Measurements from ENCODE around the gene RNF103.
"Not testable (repeated sequence)": the region's sequence is repeated elsewhere in the genome, so short reads cannot be mapped to it uniquely, and the experiment has no call there.

The RNF103 gene

GRCh38 chr2:86623494-86624266, at the start of gene RNF103:
Gene RNF103 (minus strand): TSS chr2:86623865. CDS start chr2:86622886, 979 bp downstream.
- DNase-seq: peak; percentile 96

- DNase-seq: no peak
Observed at GRCh38 chr2:86673011-86673410, 49.3 kb upstream of the RNF103 start.

DNA sequence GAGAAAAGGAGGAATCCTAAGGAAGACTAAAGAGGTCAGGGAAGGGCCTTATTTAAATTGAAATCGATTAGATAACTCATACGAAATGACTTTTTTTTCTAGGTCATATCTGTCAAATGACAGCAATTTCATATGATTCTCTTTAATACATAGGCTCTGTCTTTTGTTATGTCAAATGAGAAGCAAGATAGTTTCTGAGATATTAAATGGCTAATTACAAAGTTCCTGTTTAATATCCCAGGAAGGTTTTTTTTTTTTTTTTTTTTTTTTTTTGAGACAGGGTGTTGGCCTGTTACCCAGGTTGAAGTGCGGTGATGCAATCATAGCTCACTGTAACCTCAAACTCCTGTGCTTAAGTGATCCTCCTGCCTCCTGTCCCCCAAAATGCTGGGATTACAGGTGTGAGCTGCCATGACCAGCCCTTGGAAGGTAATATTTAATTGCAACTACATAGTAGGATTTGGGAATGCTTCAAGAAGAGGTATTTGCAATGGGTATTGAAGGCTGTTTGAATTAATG, 48.4 kb upstream of the RNF103 start:
- no peak for DNase-seq

GRCh38 chr2:86671337-86671981, 47.8 kb upstream of the RNF103 start:
- DNase-seq: no peak

GRCh38 chr2:86669323-86669722, 45.7 kb upstream of the RNF103 start:
- not testable (repeated sequence) for DNase-seq

GRCh38 chr2:86661333-86661732, 37.7 kb upstream of the RNF103 start:
- DNase-seq: no peak

DNA sequence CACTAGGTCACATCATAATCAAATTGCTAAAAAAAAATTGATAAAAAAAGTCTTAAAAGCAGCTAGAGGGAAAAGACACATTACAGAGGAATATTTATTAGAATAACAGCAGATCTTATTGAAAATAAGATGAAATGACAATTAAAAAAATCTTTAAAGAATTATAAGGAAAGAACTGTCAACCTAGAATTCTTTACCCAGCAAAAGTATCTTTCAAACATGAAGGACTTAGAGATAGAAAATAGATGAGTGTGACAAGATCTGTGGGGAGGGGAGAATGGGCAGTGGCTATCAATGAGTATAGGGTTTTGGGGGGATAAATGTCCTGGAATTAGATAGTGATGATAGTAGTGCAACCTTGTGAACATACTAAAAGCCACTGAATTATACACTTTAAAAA, 26.5 kb upstream of the RNF103 start:
- DNase-seq: no peak

DNA sequence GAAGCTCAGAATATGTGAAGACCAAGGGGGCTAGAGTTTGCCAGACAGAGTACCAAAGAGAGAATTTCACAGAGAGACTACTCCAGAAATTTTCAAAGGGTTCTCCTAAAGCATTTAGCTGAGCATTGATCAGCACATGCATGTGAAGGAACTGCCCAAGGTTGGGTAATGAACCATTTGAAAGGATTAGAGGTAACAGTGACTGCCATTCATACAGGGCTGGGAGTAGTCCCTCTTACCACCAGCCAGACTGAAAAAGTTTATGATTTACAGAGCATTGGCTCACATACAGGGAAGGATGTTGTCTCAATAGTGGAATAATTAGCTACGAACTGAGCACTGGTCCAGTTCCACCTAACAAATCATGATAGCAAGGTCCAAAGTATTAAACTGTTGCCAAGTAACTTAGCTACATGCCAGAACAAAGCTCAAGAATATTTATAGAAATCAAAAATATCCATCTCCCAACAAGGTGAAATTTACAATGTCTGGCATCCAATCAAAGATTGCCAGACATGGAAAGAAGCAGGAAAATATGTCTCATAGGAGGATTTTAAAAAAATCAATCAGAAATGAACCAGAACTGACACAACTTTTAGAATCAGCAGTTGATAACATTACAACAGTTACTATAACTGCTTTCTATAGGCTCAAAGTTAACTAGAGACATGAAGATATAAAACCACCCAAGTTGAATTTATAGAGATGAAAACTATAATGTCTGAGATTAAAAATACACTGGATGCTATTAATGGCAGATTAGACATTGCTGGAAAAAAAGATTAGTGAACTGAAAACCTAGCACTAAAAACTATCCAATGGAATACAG, 25.7 kb upstream of the RNF103 start:
- DNase-seq: no peak

DNA sequence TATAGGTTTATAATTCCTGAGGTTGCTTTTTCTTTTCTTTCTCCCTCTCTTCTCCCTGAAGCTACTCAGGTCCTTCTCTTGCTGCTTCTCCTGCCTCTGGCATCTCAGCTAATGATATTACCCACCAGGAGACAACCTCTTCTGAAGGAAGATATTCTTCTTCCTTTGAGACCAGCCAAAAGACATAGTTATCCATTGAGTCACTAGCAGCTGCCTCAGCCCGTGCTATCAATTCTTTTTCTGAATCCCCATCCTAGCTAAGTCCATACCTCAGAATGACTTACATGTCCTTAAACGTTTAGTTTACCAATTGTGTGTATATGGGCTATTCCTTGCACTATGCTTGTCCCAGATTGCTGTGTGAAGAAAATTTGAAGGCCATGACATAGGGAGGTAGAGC, 25.0 kb upstream of the RNF103 start:
- no peak for DNase-seq

DNA sequence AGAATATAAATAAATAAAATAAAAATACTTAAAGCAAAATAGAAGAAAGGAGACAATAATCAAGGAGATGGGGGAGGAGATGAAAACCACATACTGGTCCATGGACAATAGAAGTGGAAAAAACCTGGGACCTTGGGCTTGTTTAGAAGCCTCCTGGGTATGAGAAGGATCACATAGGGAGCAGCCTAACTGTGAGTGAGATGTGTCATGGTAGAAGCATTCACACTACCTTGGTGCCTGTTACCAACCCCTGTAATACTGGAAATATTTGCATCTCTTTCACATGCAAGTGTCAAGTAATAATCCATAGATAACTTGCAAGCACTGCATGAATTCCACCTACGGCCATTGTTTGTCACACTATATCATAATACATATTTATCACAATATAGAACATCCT, 23.2 kb upstream of the RNF103 start:
- DNase-seq: no peak

DNA sequence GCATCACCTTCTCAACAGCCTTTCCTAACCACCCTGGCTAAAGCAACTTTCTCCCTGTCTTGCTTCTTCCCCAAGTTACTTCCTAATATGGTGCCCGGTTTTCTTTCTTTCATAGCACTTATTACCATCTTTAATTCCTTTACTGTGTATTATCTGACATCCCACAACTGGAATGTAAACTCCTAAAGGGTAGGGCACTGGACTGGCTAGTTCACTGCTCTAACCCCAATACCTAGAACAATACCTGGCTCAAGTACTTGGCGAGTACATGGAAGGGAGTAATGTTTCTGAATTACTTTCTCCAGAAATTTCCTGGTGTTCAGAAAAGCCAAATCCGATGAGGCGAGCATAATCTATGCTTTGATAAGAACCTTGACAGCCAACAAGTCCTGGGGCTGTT, 22.7 kb upstream of the RNF103 start:
- DNase-seq: no peak

DNA sequence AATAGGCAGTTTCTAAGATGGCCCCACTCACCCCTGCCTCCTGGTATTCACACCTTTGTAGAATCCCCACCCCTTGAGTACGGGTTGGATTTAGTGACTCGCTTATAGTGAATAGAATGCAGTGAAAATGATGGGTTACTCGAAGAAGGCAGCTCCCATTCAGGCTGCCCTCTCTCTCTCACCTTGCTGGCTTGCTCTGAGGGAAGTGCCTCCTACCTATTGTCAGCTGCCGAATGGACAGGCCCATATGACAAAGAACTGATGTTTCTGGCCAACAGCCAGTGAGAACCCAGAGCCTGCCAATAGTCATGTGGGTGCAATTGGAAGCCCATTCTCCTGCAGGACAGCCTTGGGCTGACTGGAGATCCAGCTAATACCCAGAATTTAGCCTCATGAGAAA, 22.1 kb upstream of the RNF103 start:
- DNase-seq: no peak

DNA sequence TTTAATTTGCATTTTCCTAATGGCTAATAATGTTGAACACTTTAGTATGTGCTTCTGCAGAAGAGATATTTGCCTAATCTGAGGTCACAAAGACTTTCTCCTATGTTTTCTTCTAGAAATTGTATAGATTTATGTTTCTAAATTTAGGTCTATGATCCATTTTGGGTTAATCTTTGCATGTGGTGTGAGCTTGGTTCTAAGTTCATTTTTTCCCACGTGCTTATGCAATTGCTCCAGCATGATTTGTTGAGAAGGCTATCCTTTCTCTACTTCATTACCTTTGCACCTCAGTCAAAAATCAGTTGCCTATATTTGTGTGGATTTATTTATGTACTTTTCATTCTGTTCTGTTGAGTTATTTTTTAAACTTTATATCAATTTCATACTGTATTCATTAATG, 15.0 kb upstream of the RNF103 start:
- no peak for DNase-seq

- no peak for DNase-seq
Observed at GRCh38 chr2:86636842-86637241, 13.2 kb upstream of the RNF103 start.

DNA sequence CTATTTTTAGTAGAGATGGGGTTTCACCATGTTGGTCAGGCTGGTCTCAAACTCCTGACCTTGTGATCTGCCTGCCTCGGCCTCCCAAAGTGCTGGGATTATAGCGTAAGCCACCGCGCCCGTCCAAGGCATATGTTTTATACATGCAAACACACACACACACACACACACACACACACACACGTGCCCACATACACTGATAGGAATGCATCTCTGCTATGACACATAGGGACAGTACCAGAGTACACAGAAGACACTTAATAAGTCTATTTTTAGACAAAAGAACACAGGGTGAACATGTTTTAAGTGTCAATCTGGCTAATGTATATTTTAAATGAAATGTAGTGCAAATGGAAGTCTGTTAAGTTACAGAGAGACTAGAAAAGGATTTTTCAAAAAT, 10.7 kb upstream of the RNF103 start:
- DNase-seq: no peak

GRCh38 chr2:86633155-86633651, 9.5 kb upstream of the RNF103 start:
- no peak for DNase-seq

DNA sequence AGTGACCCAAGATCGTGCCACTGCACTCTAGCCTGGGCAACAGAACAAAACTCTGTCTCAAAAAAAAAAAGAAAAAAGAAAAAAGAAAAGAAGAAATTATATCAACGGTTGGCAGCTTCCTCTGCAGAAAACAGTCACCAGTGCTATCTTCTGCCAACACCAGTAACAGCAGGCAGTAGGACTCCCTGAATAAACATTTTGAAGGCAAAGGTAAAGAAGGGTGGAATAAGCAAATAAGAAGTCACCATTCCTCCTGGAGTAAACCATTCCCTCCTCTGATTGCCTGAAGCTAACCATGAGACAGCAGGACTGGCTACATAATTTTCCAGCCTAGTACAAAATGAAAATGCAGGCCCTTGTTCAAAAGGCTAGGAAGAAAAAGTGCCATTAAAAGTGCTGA, 9.0 kb upstream of the RNF103 start:
- no peak for DNase-seq

GRCh38 chr2:86631846-86632485, 8.3 kb upstream of the RNF103 start:
- DNase-seq: no peak

DNA sequence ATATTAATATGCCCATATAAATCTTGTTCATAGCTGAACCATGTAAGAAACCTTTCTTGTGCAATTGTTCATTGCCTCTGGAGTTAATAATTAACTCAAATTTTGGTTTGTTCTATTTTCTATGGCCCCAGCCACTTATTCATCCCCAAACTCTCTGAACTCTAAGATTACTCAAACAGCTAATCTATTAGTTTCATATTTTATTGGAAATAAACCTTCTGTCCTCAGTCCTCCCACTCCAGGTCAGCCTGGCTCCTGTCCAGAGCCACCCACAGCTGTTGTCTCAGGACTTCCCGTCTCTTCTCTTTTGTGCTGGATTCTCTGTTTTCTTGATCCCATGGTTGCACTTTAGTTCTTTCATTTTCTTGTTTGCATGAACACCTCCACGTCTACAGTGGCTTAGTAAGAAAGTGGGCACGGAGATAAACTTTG, 4.4 kb upstream of the RNF103 start:
- DNase-seq: no peak

- no peak for DNase-seq
Observed at GRCh38 chr2:86627550-86627949, 3.9 kb upstream of the RNF103 start.

- no peak for DNase-seq
Observed at GRCh38 chr2:86625096-86625495, 1.4 kb upstream of the RNF103 start.

DNA sequence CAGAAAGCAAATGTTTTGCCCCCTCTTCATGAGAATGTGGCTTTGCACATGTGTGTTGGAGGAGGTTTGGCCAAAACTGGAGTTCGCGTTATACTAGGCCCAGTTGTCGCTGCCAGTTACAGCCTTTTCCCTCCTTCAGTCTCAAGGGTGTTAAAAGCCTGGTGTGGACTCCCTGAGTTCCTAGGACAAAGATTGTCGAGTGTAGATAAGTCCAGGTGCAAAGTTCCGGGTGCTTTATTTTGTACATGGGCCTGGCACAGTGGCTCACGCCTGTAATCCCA, 542 bp upstream of the RNF103 start:
- no peak for DNase-seq

DNA sequence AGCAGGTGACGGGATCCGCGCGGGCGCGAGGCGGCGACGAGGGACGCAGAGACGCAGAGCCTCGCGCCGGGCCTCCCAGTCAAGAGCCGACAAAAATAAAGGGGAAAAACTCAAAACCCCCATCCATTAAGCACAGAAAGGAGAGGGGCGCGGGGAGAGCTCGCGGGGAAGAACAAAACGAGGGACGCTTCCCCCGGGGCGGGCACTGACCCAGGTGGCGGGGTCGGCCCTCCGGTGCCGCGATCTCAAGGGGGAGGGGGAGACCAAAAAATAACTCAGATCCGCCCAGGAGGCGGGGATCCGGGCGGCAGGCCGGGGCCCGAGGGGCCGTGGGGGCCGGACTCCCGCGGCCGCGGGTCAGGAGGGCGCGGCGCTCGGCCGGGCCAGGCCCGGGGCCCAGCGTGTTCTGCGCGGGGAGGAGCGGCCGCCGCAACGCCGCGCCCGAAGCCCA, 597 bp downstream of the RNF103 start:
- DNase-seq: peak; percentile 69
